ENCODE results near the gene KHDC1L. TPM values are rescaled to one million over a fixed set of nuclear protein-coding genes. Genes with fewer than 3 reads are reported as not detected.

KHDC1L gene
- total RNA-seq, result not detected in 2 replicates

GRCh38 chr6:73225396-73225795, at the start of gene KHDC1L:
Gene KHDC1L, minus strand, starts transcription at chr6:73225496. Its CDS starts 88 bp downstream, at chr6:73225408.

GRCh38 chr6:73262671-73263569, 37.6 kb upstream of the KHDC1L start, which contains the start of gene KHDC1:
Gene KHDC1, minus strand, starts transcription at chr6:73263196. Its CDS starts 20,679 bp downstream, at chr6:73242517.

Other genes starting within 250 kb of the KHDC1L start
- gene KHDC1, start 37.7 kb upstream of the KHDC1L start, total RNA-seq, result 4.0 and 6.1 TPM in 2 replicates
- not detected in 2 replicates for gene DPPA5, start 128.8 kb upstream of the KHDC1L start, total RNA-seq
- not detected in 2 replicates for gene KHDC3L, start 137.2 kb upstream of the KHDC1L start, total RNA-seq
- not detected in 2 replicates for gene OOEP, start 144.4 kb upstream of the KHDC1L start, total RNA-seq
- gene DDX43, start 169.3 kb upstream of the KHDC1L start, total RNA-seq, result 0.15 and 0.84 TPM in 2 replicates
- gene CGAS, start 226.8 kb upstream of the KHDC1L start, total RNA-seq, result 5.5 and 8.2 TPM in 2 replicates
- 23.5 and 24.7 TPM in 2 replicates for gene MTO1, start 236.2 kb upstream of the KHDC1L start, total RNA-seq